ENCODE data around the gene KRTAP10-6.
"Not testable (repeated sequence)": the region's sequence is repeated elsewhere in the genome, so short reads cannot be mapped to it uniquely, and the experiment has no call there.

The KRTAP10-6 gene

DNA sequence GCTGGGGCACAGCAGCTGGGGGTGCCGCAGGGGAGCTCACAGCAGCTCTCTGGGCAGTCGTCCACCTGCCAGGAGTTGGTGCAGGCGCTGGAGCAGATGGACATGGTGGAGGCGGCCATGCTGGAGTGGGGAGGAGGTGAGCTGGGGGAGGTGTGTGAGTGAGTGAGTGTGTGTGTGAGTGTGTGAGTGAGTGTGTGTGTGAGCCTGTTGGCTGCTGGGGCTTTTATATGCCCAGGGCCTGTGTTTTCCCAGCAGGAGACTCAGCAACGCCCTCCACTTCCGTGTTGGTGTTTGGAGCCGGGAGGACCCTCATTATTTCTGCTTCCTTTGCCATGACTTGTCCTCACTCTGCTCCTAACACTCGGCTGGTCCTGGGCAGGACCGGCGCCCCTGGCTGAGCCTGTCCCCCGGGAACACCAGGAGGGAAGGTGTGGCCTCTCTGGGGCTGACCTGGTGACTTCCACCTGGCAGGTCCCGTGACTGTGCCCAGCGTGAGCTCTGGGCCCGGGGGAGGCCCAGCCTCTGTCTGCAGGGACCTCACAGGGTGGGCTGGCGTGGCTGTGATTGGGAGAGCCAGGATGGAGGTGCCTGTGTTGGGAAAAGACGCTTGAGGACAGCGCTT, 40.9 kb downstream of the KRTAP10-6 start, which contains the start of gene KRTAP10-2:
Gene KRTAP10-2, minus strand, starts transcription at position 166 of the 622 bp plus-strand sequence. Its CDS starts 47 bp downstream, at position 119.
- TF ChIP-seq, protein P1, sequence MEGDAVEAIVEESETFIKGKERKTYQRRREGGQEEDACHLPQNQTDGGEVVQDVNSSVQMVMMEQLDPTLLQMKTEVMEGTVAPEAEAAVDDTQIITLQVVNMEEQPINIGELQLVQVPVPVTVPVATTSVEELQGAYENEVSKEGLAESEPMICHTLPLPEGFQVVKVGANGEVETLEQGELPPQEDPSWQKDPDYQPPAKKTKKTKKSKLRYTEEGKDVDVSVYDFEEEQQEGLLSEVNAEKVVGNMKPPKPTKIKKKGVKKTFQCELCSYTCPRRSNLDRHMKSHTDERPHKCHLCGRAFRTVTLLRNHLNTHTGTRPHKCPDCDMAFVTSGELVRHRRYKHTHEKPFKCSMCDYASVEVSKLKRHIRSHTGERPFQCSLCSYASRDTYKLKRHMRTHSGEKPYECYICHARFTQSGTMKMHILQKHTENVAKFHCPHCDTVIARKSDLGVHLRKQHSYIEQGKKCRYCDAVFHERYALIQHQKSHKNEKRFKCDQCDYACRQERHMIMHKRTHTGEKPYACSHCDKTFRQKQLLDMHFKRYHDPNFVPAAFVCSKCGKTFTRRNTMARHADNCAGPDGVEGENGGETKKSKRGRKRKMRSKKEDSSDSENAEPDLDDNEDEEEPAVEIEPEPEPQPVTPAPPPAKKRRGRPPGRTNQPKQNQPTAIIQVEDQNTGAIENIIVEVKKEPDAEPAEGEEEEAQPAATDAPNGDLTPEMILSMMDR (IDR thresholded peaks at IDR 0.05) = no peak
- TF ChIP-seq ZFX (IDR thresholded peaks at IDR 0.05; ENCODE audit: borderline replicate concordance) = no peak
- no peak within 1 kb of the TSS for H3K27ac ChIP-seq

DNA sequence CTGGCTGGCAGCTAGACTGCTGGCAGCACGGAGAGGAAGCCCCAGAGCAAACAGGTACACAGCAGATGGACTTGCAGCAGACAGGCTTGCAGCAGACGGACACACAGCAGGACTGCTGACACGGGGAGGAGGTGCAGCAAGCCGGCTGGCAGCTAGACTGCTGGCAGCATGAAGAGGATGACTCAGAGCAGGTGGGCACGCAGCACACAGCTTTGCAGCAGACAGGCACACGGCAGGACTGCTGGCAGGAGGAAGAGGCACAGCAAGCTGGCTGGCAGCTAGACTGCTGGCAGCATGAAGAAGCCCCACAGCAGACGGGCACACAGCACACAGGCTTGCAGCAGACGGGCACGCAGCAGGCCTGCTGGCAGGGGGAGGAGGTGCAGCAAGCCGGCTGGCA, 41.5 kb downstream of the KRTAP10-6 start:
- TF ChIP-seq, protein P1 (IDR thresholded peaks at IDR 0.05) = no peak
- no peak for TF ChIP-seq ZFX (IDR thresholded peaks at IDR 0.05; ENCODE audit: borderline replicate concordance)
- no peak overlapping the region for H3K27ac ChIP-seq

DNA sequence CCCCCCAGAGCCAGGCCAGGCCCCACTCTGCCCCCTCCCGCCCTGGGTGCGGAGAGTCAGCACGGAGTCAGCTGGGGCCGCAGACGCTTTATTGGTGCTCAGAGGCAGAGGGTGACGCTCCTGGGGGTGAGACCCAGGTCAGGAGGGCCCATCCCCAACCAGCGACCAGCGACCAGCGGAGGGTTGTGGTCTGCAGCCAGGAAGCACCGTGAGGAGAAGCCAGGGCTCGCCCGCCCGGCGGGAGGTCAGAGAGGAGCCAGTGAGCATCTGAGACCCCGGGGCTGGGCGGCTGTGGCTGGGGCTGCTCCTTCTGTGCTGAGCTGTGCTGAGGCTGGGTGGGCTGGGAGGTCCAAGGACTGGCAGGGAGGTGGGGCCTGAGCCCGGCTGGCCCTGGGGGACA, 42.0 kb downstream of the KRTAP10-6 start:
- H3K27ac ChIP-seq = not testable (repeated sequence)

DNA sequence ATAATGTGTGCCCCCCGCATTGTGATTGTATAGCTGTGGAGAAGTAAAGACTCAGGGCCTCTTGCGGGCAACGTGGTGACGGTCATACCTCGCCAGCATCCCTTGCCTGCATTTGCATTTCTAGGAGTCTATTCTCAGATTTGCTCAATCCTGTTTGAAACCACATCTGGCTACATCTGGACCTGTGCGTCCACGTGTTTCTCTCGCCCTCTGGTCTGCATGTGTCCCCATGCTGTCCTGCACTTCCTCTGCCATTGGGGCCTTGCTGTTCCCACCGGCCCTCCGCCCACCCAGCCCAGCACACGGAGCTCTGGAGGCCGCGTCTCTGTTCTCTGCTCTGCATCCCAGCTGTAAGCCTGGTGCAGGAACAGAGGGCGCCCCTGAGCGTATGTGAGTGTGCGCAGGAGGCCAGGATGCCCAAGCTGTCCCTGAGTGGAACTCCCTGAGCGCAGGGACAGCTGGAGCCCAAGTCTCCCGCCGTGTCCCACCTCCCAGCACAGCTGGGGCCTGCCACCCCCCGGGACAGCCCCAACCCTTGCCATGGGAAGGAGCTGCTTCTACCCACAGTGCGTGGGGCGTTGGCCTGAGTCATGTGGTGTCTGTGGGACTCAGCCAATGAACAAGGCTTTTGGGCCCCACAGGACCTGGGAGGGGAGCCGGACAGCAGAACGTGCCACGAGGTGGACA, 42.6 kb downstream of the KRTAP10-6 start:
- no peak overlapping the region for H3K27ac ChIP-seq

DNA sequence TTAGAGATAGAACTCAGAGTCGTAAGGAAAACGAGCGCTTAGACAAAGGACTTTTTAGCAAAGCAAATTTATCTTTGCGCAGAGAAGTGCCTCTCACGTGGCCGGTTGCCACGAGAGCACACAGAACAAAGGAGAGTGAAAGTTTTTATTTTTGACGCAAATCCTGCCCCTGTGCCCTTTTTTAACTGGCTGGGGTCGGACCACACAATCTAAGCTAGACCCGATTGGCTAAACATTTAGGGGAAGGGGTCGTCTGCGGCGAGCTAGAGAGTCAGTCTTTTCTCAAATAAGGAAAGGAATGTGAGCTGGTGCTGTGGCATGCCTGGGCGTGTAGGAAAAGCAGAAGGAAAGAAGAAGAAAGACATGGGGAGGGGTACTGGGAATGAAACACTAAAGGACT, 43.4 kb downstream of the KRTAP10-6 start:
- TF ChIP-seq ZFX (IDR thresholded peaks at IDR 0.05; ENCODE audit: borderline replicate concordance) = no peak
- TF ChIP-seq, protein P1 (IDR thresholded peaks at IDR 0.05) = no peak
- H3K27ac ChIP-seq = no peak overlapping the region

More for the DNA sequence above, 42.6 kb downstream of the KRTAP10-6 start:
- TF ChIP-seq, protein P1 (IDR thresholded peaks at IDR 0.05) = no peak
- TF ChIP-seq ZFX (IDR thresholded peaks at IDR 0.05; ENCODE audit: borderline replicate concordance) = no peak

DNA sequence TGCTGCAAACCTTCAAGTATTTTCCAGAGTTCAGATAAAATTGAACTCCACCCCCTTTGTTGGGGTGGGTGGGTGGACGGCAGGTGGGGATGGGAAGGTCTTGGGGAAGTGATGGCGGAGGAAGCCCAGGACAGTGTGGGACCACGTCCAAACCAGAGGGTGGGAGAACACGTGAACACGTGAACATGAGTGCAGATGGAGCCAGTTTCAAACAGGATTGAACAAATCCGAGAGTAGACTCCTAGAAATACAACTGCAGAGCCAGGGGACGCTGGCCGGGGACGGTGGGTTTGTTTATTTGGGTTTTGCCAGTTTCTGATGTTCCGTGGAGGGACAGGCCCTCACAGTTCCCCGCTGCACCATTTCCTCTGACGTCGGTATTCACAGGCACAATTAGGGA, 43.9 kb downstream of the KRTAP10-6 start:
- H3K27ac ChIP-seq = no peak overlapping the region
- TF ChIP-seq, protein P1 (IDR thresholded peaks at IDR 0.05) = no peak

DNA sequence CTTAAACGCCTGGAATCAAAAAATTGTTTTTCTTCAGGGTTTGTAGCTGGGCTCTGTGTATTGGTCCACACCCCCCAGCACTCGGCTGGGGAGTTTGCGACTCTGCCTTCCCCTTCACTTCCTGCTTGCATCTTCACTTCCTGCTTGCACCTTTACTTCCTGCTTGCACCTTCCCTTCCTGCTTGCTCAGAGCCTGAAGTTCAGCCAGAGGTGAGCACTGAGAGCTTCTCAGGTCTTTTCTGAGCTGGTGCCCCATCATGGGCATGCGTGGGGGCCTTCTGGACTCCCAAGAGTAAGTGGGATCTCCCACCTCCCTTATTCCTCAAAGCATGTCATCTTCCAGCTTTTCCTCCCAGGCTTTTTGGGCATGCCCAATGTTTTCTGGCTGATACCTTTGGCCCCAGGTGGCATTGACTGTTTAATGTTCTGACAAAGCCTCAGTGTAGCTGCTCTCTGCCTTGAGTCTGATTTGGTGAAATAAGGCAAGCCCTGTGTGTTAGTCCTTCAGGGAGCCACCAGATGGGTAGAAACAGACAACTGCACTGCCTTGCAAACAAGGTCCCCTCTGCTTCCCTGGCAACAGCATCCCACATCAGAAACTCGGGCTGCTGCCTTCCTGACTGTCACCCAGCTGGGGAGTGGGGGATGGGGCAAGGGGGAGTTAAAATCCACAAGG, 44.5 kb downstream of the KRTAP10-6 start:
- TF ChIP-seq, protein P1 (IDR thresholded peaks at IDR 0.05) = no peak
- TF ChIP-seq ZFX (IDR thresholded peaks at IDR 0.05; ENCODE audit: borderline replicate concordance) = no peak
- H3K27ac ChIP-seq = no peak overlapping the region

Data from 22Rv1 (cell line).